HepG2 (cell line): ENCODE data around the gene DHX30.

Experiments
- ATF6 ChIP-seq: sonication (generic); formaldehyde crosslinking; conservative IDR thresholded peaks from 2 replicates; pipeline ENCODE4 v1.4.0; 2020; ENCODE audit warnings: missing genetic modification reagents
- EP300 ChIP-seq, 3 experiments: sonication (generic) in 1 of 3; formaldehyde crosslinking in 1 of 3; IDR thresholded peaks; 2 replicates each; pipeline versions ENCODE4 v1.5.1 to v1.6.1; 2011 to 2020; ENCODE audit warnings: low read depth in 2 of 3, low read length in 2 of 3, borderline replicate concordance in 1 of 3, improper control_type of control experiment in 1 of 3, mild to moderate bottlenecking in 1 of 3, missing genetic modification reagents in 1 of 3, moderate library complexity in 1 of 3
- FIP1L1 ChIP-seq: fragments of 200-400 bp; formaldehyde crosslinking; IDR thresholded peaks from 2 replicates; pipeline ENCODE4 v1.6.1; 2018; ENCODE audit warnings: low read depth, mild to moderate bottlenecking, low read length, moderate library complexity, borderline replicate concordance; ENCODE audit not compliant: insufficient read depth
- POLR2G ChIP-seq: fragments of 200-400 bp; formaldehyde crosslinking; IDR thresholded peaks from 2 replicates; pipeline ENCODE4 v1.6.1; 2018; ENCODE audit warnings: mild to moderate bottlenecking, low read depth, low read length, moderate library complexity
- ZNF232 ChIP-seq: sonication (generic); formaldehyde crosslinking; IDR thresholded peaks from 2 replicates; pipeline ENCODE4 v1.4.0; 2020; ENCODE audit warnings: missing genetic modification reagents, borderline replicate concordance
- ZNF747 ChIP-seq: sonication (generic); formaldehyde crosslinking; IDR thresholded peaks from 2 replicates; pipeline ENCODE4 v1.8.1; 2023; ENCODE audit warnings: missing genetic modification reagents, mild to moderate bottlenecking, borderline replicate concordance
- TF ChIP-seq, protein P1 (sequence below): sonication (generic); formaldehyde crosslinking; IDR thresholded peaks from 2 replicates; pipeline ENCODE4 v1.5.0; 2020; ENCODE audit warnings: mild to moderate bottlenecking, missing genetic modification reagents, moderate library complexity
- TF ChIP-seq, protein P2 (sequence below): IDR thresholded peaks from 2 replicates; pipeline ENCODE4 v1.6.1; 2018; ENCODE audit warnings: missing genetic modification reagents
- TF ChIP-seq, protein P3 (sequence below), 2 experiments: fragments of 450-650 bp in 1 of 2; sonication (generic) in 1 of 2; formaldehyde crosslinking; IDR thresholded peaks; 2 replicates each; pipeline versions ENCODE4 v1.5.0 to v1.8.0; 2020 to 2022; ENCODE audit warnings: mild to moderate bottlenecking in 1 of 2, missing genetic modification reagents in 1 of 2

DNA sequence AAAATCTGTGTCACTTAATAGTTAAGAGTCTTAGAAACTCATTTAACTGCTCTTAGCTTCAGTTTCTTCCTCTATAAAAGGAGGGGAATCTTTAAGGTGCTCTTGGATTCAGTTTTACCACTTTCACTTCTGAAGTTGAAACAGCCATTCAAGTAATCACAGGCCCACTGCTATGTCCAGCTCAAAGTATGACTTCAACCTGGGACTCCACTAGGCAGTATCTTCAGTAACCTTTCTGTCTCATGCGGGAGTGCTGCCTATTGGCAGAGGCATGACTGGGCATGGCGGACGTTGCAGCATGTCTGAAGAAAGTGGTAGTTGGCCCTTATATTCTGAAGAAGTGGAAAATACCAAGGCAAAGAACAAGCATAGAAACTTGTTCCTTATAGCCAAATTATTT is 92.3 kb downstream of the DHX30 start:
- TF ChIP-seq ZNF232 (CRISPR knock-in tag) (no peak), FIP1L1 (no peak), ZNF747 (CRISPR knock-in tag) (no peak), EP300 (IDR thresholded peaks at IDR 0.05; ENCODE audit: low read depth in 2 of 2, low read length in 2 of 2) (no peak), EP300 (CRISPR knock-in tag; IDR thresholded peaks at IDR 0.05; ENCODE audit: borderline replicate concordance) (no peak), ATF6 (no peak), POLR2G (no peak)
- TF ChIP-seq, protein P1, sequence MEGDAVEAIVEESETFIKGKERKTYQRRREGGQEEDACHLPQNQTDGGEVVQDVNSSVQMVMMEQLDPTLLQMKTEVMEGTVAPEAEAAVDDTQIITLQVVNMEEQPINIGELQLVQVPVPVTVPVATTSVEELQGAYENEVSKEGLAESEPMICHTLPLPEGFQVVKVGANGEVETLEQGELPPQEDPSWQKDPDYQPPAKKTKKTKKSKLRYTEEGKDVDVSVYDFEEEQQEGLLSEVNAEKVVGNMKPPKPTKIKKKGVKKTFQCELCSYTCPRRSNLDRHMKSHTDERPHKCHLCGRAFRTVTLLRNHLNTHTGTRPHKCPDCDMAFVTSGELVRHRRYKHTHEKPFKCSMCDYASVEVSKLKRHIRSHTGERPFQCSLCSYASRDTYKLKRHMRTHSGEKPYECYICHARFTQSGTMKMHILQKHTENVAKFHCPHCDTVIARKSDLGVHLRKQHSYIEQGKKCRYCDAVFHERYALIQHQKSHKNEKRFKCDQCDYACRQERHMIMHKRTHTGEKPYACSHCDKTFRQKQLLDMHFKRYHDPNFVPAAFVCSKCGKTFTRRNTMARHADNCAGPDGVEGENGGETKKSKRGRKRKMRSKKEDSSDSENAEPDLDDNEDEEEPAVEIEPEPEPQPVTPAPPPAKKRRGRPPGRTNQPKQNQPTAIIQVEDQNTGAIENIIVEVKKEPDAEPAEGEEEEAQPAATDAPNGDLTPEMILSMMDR: no peak
- TF ChIP-seq, protein P2, sequence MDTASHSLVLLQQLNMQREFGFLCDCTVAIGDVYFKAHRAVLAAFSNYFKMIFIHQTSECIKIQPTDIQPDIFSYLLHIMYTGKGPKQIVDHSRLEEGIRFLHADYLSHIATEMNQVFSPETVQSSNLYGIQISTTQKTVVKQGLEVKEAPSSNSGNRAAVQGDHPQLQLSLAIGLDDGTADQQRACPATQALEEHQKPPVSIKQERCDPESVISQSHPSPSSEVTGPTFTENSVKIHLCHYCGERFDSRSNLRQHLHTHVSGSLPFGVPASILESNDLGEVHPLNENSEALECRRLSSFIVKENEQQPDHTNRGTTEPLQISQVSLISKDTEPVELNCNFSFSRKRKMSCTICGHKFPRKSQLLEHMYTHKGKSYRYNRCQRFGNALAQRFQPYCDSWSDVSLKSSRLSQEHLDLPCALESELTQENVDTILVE: no peak
- TF ChIP-seq, protein P3, sequence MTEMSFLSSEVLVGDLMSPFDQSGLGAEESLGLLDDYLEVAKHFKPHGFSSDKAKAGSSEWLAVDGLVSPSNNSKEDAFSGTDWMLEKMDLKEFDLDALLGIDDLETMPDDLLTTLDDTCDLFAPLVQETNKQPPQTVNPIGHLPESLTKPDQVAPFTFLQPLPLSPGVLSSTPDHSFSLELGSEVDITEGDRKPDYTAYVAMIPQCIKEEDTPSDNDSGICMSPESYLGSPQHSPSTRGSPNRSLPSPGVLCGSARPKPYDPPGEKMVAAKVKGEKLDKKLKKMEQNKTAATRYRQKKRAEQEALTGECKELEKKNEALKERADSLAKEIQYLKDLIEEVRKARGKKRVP (CRISPR knock-in tag; IDR thresholded peaks at IDR 0.05): no peak
